Cardiac muscle cell (in vitro differentiated cells and primary cell): ENCODE measurements around the gene PTPRM. TPM values are rescaled to one million over a fixed set of nuclear protein-coding genes. Genes with fewer than 3 reads are reported as not detected.
A peak's percentile ranks its signal among the peaks of the same experiment; 100 is the strongest.

ENCODE experiments used
- DNase-seq, 2 donors: peaks; one replicate each; pipeline versions ENCODE4 v3.0.0 to v3.0.0-alpha.2; 2010 to 2017; ENCODE audit warnings: low read depth in 1 of 2, low spot score in 1 of 2
- H3K27ac ChIP-seq: fragments of 200-600 bp; sonication (generic); 2 replicates; pipeline ENCODE4 v1.5.1; 2016
- H3K27me3 ChIP-seq: fragments of 200-600 bp; sonication (generic); 2 replicates; pipeline ENCODE4 v1.6.0; 2016; ENCODE audit warnings: control low read depth
- H3K36me3 ChIP-seq: fragments of 200-600 bp; sonication (generic); 2 replicates; pipeline ENCODE4 v1.5.1; 2016; ENCODE audit warnings: control low read depth
- H3K4me1 ChIP-seq: fragments of 200-600 bp; sonication (generic); 2 replicates; pipeline ENCODE4 v1.8.1; 2017; ENCODE audit warnings: low read depth, mild to moderate bottlenecking, mixed run types
- H3K4me3 ChIP-seq: fragments of 200-600 bp; sonication (generic); 2 replicates; pipeline ENCODE4 v1.5.1; 2016; ENCODE audit warnings: mild to moderate bottlenecking
- H3K9me3 ChIP-seq: fragments of 200-600 bp; sonication (generic); 2 replicates; pipeline ENCODE4 v1.5.1; 2017; ENCODE audit warnings: low read depth, mild to moderate bottlenecking, control low read depth
- CTCF ChIP-seq: IDR thresholded peaks from 2 replicates; pipeline ENCODE4 v1.5.1; 2012; ENCODE audit warnings: low read depth, mild to moderate bottlenecking, low read length
- polyA plus RNA-seq: library from polyadenylated mRNA; unstranded; fragments of >200 nt; fragmentation: Nextera tagmentation; extraction: Ambion mirVana; gene quantifications from 2 replicates; pipeline ENCODE4 v1.2.1, GENCODE V29; 2016
- total RNA-seq: library from RNA; depleted of rRNA; stranded (reverse); fragments of >200 nt; gene quantifications from 2 replicates; pipeline ENCODE4 v1.2.3, GENCODE V29; 2016

PTPRM gene
- total and polyA plus RNA-seq, 2 experiments from 2014 or later, result 26.5 to 48.8 TPM

- Histone ChIP-seq H3K27ac (no peak overlapping the region), H3K4me3 (no peak overlapping the region), H3K4me1 (no peaks in the 10 kb centered on the region), H3K9me3 (no peaks in the 10 kb centered on the region), H3K36me3 (peaks cover 7% of the 10 kb centered on the region), H3K27me3 (no peaks in the 10 kb centered on the region)
- no peak for DNase-seq
- no peak for TF ChIP-seq CTCF
Measured at GRCh38 chr18:8397034-8397433, 829.9 kb downstream of the PTPRM start.

GRCh38 chr18:8399138-8399537 lies 832.0 kb downstream of the PTPRM start:
- Histone ChIP-seq H3K27ac (no peak overlapping the region), H3K36me3 (peaks cover 7% of the 10 kb centered on the region), H3K27me3 (no peaks in the 10 kb centered on the region), H3K4me1 (no peaks in the 10 kb centered on the region), H3K9me3 (no peaks in the 10 kb centered on the region), H3K4me3 (no peak overlapping the region)
- no peak for DNase-seq
- TF ChIP-seq CTCF, result no peak

GRCh38 chr18:8400193-8400752 lies 833.2 kb downstream of the PTPRM start:
- TF ChIP-seq CTCF, result no peak
- no peaks in the 10 kb centered on the region for H3K27me3 ChIP-seq
- peak in 1 of 2 donors; percentile 25 for DNase-seq
- H3K27ac ChIP-seq, result no peak overlapping the region
- H3K4me1 ChIP-seq, result no peaks in the 10 kb centered on the region
- no peaks in the 10 kb centered on the region for H3K9me3 ChIP-seq
- H3K36me3 ChIP-seq, result no peaks in the 10 kb centered on the region
- H3K4me3 ChIP-seq, result no peak overlapping the region

- no peaks in the 10 kb centered on the region for H3K27me3 ChIP-seq
- TF ChIP-seq CTCF, result no peak
Measured at GRCh38 chr18:8400825-8401224, 833.7 kb downstream of the PTPRM start.

GRCh38 chr18:8401606-8402005 lies 834.5 kb downstream of the PTPRM start:
- TF ChIP-seq CTCF, result no peak
- Histone ChIP-seq H3K27me3 (no peaks in the 10 kb centered on the region), H3K27ac (no peak overlapping the region), H3K4me1 (no peaks in the 10 kb centered on the region), H3K36me3 (peaks cover 2% of the 10 kb centered on the region), H3K9me3 (no peaks in the 10 kb centered on the region), H3K4me3 (no peak overlapping the region)
- no peak for DNase-seq

More at GRCh38 chr18:8400825-8401224, 833.7 kb downstream of the PTPRM start:
- no peak overlapping the region for H3K27ac ChIP-seq
- H3K9me3 ChIP-seq, result no peaks in the 10 kb centered on the region
- no peaks in the 10 kb centered on the region for H3K4me1 ChIP-seq
- DNase-seq, result no peak
- no peaks in the 10 kb centered on the region for H3K36me3 ChIP-seq
- H3K4me3 ChIP-seq, result no peak overlapping the region
